Measurements from ENCODE around the gene TBL1X. TPM values are rescaled to one million over a fixed set of nuclear protein-coding genes. Genes with fewer than 3 reads are reported as not detected.
A peak's percentile ranks its signal among the peaks of the same experiment; 100 is the strongest.

TBL1X gene
- total and polyA plus RNA-seq, 4 donors, result 2.3 to 21.7 (median 13.3) TPM

DNA sequence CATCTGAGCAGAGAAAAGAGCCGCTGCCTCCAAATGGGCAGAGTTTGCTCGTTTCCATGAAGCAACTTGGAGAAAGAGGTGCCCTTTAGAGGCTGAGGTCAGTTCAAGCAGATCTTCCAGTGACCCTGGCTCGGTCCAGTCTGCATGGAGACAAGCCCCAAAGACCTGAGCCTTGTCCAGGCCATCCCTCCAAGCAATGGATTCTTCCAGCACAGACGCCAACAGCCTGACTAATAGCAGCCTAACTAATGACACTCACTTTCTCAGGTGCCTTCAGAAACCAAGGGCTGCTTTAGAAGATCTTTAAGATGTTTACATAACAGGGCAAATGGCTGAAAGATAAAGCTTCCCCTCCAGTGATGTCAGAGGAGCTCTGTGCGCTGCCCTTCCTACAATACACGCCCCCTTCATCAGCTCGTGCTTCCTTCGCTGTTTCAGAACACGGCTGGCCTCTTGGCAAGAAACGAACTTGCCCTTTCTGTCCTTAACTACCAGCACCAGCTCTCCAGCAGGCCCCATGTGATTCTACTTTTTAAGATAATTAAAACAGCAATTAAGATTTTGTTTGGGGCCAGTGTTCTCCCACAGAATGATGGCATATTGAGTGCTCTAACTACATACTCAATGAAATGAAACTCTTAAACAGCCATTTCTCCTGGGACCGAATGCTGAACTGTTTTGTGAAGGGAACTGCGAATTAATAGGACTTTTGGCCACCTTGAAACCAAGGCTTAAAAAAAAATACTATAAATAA, 181.8 kb downstream of the TBL1X start:
- Histone ChIP-seq H3K4me1 (ENCODE audit: control insufficient read depth in 5 of 5, insufficient read depth in 5 of 5, low read length in 5 of 5) (peaks cover 0 to 20% (median 10%) of the 10 kb centered on the region in 5 donors), H3K27me3 (ENCODE audit: control insufficient read depth in 3 of 3, insufficient read depth in 3 of 3, low read length in 2 of 3) (peaks cover 0 to 19% (median 7%) of the 10 kb centered on the region in 3 donors), H3K4me3 (no peak overlapping the region), H3K9ac (ENCODE audit: insufficient read depth in 1 of 2, low read length in 2 of 2) (no peak overlapping the region), H3K9me3 (ENCODE audit: control insufficient read depth in 4 of 4, insufficient read depth in 3 of 4, low read length in 3 of 4) (no peaks in the 10 kb centered on the region), H3K27ac (ENCODE audit: low read depth in 1 of 2, low read length in 1 of 2) (no peak overlapping the region), H3K36me3 (ENCODE audit: control insufficient read depth in 4 of 4, insufficient read depth in 4 of 4, low read length in 4 of 4) (no peaks in the 10 kb centered on the region)
- WGBS, 2 donors, result 66 to 88% methylated on average over 12 of the region's 12 CpGs
- TF ChIP-seq, protein P1, sequence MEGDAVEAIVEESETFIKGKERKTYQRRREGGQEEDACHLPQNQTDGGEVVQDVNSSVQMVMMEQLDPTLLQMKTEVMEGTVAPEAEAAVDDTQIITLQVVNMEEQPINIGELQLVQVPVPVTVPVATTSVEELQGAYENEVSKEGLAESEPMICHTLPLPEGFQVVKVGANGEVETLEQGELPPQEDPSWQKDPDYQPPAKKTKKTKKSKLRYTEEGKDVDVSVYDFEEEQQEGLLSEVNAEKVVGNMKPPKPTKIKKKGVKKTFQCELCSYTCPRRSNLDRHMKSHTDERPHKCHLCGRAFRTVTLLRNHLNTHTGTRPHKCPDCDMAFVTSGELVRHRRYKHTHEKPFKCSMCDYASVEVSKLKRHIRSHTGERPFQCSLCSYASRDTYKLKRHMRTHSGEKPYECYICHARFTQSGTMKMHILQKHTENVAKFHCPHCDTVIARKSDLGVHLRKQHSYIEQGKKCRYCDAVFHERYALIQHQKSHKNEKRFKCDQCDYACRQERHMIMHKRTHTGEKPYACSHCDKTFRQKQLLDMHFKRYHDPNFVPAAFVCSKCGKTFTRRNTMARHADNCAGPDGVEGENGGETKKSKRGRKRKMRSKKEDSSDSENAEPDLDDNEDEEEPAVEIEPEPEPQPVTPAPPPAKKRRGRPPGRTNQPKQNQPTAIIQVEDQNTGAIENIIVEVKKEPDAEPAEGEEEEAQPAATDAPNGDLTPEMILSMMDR (IDR thresholded peaks at IDR 0.05; ENCODE audit: control extremely low read depth, extremely low read depth), result no peak
- peak; percentile 48 to 58 (median 54) for DNase-seq
- no peak for ATAC-seq (ENCODE audit: insufficient read depth, low FRiP score)

DNA sequence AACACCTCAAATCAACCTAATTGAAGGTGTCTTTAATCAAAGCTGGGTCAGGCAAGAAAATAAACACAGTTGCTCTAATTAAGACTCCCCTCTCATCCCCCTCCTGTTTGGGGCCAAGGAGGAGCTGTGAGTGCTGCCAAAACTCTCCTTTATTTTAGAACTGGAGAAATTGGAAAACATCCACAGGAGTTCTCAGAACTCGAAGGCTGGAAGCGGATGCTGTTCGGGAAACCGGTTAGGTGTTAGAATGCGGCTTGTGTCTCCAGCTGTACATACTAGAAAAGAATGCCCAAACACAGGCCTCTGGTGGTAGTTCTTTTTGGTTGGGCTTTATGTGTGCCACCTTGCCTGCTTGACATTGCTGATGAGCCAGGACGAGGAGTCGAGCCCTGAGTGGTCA, 182.6 kb downstream of the TBL1X start:
- 70 to 78% methylated on average over 7 of the region's 7 CpGs for WGBS, 2 donors
- Histone ChIP-seq H3K9ac (ENCODE audit: insufficient read depth in 1 of 2, low read length in 2 of 2) (no peak overlapping the region), H3K4me3 (no peak overlapping the region), H3K4me1 (ENCODE audit: control insufficient read depth in 5 of 5, insufficient read depth in 5 of 5, low read length in 5 of 5) (peaks cover 0 to 20% (median 10%) of the 10 kb centered on the region in 5 donors), H3K27me3 (ENCODE audit: control insufficient read depth in 3 of 3, insufficient read depth in 3 of 3, low read length in 2 of 3) (peaks cover 0 to 14% (median 8%) of the 10 kb centered on the region in 3 donors), H3K27ac (ENCODE audit: low read depth in 1 of 2, low read length in 1 of 2) (no peak overlapping the region), H3K9me3 (ENCODE audit: control insufficient read depth in 4 of 4, insufficient read depth in 3 of 4, low read length in 3 of 4) (no peaks in the 10 kb centered on the region), H3K36me3 (ENCODE audit: control insufficient read depth in 4 of 4, insufficient read depth in 4 of 4, low read length in 4 of 4) (no peaks in the 10 kb centered on the region)
- DNase-seq, result peak; percentile 57 to 74 (median 66)
- ATAC-seq (ENCODE audit: insufficient read depth, low FRiP score), result no peak
- TF ChIP-seq, protein P1 (IDR thresholded peaks at IDR 0.05; ENCODE audit: control extremely low read depth, extremely low read depth), result no peak

DNA sequence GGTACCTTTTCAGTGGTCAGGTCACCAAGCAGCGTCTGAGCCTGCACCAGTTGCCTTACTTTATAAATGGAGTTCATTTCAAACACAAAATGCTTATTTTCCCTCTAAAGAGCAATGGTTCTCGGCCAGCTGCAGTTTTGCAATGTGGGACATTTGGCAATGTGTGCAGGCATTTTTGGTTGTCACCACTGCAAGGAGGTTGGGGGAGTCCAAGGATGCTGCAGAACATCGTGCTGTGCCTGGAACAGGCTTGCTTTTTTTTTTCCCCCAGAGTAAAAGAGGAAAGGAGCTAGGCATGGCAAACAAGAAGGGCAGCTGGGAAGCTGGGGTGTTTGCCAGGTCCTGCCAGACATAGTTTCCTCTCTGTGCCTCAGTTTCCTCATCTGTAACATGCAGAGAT, 185.2 kb downstream of the TBL1X start:
- H3K36me3 ChIP-seq (ENCODE audit: control insufficient read depth in 4 of 4, insufficient read depth in 4 of 4, low read length in 4 of 4), result peaks cover 0 to 2% (median 0%) of the 10 kb centered on the region in 4 donors
- TF ChIP-seq, protein P1 (IDR thresholded peaks at IDR 0.05; ENCODE audit: control extremely low read depth, extremely low read depth), result no peak
- peaks cover 0 to 20% (median 6%) of the 10 kb centered on the region in 5 donors for H3K4me1 ChIP-seq (ENCODE audit: control insufficient read depth in 5 of 5, insufficient read depth in 5 of 5, low read length in 5 of 5)
- WGBS, 2 donors, result 72 to 87% methylated on average over 3 of the region's 3 CpGs
- DNase-seq (peak in 2 of 3 donors; percentile 12 to 41), ATAC-seq (ENCODE audit: insufficient read depth, low FRiP score) (no peak)
- H3K9me3 ChIP-seq (ENCODE audit: control insufficient read depth in 4 of 4, insufficient read depth in 3 of 4, low read length in 3 of 4), result no peaks in the 10 kb centered on the region
- no peak overlapping the region for H3K27ac ChIP-seq (ENCODE audit: low read depth in 1 of 2, low read length in 1 of 2)
- no peak overlapping the region for H3K9ac ChIP-seq (ENCODE audit: insufficient read depth in 1 of 2, low read length in 2 of 2)
- peaks cover 0 to 10% (median 8%) of the 10 kb centered on the region in 3 donors for H3K27me3 ChIP-seq (ENCODE audit: control insufficient read depth in 3 of 3, insufficient read depth in 3 of 3, low read length in 2 of 3)
- H3K4me3 ChIP-seq, result no peak overlapping the region
